Esophagus squamous epithelium (tissue), 4 donors: ENCODE data around the gene ZMIZ1.

Experiments used
- POLR2A ChIP-seq, 4 donors: fragments of 450-650 bp; IDR thresholded peaks; one replicate each; pipeline ENCODE4 v1.6.1; 2017; ENCODE audit warnings: antibody characterized with exemption in 4 of 4, mild to moderate bottlenecking in 4 of 4, moderate library complexity in 3 of 4
- TF ChIP-seq, protein P1 (sequence below), 6 experiments: fragments of 450-650 bp in 4 of 6; fragments of 200-600 bp in 2 of 6; sonication (generic) in 2 of 6; IDR thresholded peaks; one replicate each; pipeline ENCODE4 v1.5.1; 2016 to 2019; ENCODE audit warnings: antibody characterized with exemption in 6 of 6, mild to moderate bottlenecking in 4 of 6, moderate library complexity in 4 of 6

DNA sequence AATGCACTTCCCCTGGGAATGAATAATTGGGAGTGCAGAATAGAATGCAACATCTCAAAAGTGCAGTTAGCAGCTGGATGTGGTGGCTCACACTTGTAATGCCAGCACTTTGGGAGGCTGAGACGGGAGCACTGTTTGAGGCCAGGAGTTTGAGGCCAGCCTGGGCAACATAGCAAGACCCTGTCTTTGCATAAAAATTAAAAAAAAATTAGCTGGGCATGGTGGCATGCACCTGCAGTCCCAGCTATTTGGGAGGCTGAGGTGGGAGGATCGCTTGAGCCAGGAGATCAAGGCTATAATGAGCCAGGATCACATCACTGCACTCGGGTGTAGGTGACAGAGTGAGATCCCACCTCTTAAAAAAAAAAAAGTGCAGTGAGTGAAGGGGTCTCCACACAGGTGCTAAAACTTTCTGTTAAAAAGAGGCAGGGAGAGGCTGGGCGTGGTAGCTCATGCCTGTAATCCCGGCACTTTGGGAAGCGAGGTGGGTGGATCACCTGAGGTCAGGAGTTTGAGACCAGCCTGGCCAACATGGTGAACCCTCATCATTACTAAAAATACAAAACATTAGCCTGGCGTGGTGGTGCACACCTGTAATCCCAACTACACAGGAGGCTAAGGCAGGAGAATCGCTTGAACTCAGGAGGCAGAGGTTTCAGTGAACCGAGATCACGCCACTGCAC, 13.5 kb upstream of the ZMIZ1 start:
- TF ChIP-seq, protein P1, sequence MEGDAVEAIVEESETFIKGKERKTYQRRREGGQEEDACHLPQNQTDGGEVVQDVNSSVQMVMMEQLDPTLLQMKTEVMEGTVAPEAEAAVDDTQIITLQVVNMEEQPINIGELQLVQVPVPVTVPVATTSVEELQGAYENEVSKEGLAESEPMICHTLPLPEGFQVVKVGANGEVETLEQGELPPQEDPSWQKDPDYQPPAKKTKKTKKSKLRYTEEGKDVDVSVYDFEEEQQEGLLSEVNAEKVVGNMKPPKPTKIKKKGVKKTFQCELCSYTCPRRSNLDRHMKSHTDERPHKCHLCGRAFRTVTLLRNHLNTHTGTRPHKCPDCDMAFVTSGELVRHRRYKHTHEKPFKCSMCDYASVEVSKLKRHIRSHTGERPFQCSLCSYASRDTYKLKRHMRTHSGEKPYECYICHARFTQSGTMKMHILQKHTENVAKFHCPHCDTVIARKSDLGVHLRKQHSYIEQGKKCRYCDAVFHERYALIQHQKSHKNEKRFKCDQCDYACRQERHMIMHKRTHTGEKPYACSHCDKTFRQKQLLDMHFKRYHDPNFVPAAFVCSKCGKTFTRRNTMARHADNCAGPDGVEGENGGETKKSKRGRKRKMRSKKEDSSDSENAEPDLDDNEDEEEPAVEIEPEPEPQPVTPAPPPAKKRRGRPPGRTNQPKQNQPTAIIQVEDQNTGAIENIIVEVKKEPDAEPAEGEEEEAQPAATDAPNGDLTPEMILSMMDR (IDR thresholded peaks at IDR 0.05), result no peak
- no peak for TF ChIP-seq POLR2A (IDR thresholded peaks at IDR 0.05)
